Lung (tissue), 12 donors: Measurements from ENCODE around the gene ZRANB3. TPM values are rescaled to one million over a fixed set of nuclear protein-coding genes. Genes with fewer than 3 reads are reported as not detected.

Experiments
- ATAC-seq: fragments of 200-7000 bp; cut with Tn5 transposase; one replicate; pipeline ENCODE4 v1.9.1; 2020; ENCODE audit warnings: moderate number of reproducible peaks; ENCODE audit not compliant: insufficient read depth, low FRiP score
- DNase-seq, 3 donors: peaks; one replicate each; pipeline ENCODE4 v3.0.0-alpha.2; 2013 to 2017
- H3K27ac ChIP-seq, 2 donors: one replicate each; pipeline ENCODE4 v1.5.1; 2013; ENCODE audit warnings: mild to moderate bottlenecking in 2 of 2, moderate library complexity in 2 of 2, control low read depth in 1 of 2, inconsistent platforms in 1 of 2, low read depth in 1 of 2, low read length in 1 of 2
- H3K27me3 ChIP-seq, 3 donors: one replicate each; pipeline ENCODE4 v1.5.1; 2013; ENCODE audit warnings: low read length in 2 of 3; ENCODE audit not compliant: control insufficient read depth in 3 of 3, insufficient read depth in 3 of 3
- H3K36me3 ChIP-seq, 4 donors: one replicate each; pipeline ENCODE4 v1.5.1; 2013; ENCODE audit warnings: low read length in 4 of 4, mild to moderate bottlenecking in 1 of 4, moderate library complexity in 1 of 4; ENCODE audit not compliant: control insufficient read depth in 4 of 4, insufficient read depth in 4 of 4
- H3K4me1 ChIP-seq, 5 donors: one replicate each; pipeline ENCODE4 v1.5.1; 2013; ENCODE audit warnings: low read length in 5 of 5, mild to moderate bottlenecking in 2 of 5, moderate library complexity in 1 of 5; ENCODE audit not compliant: control insufficient read depth in 5 of 5, insufficient read depth in 5 of 5
- H3K4me3 ChIP-seq: one replicate; pipeline ENCODE4 v1.5.1; 2013; ENCODE audit warnings: mild to moderate bottlenecking, control low read depth, moderate library complexity
- H3K9ac ChIP-seq, 2 donors: one replicate each; pipeline ENCODE4 v1.5.1; 2013; ENCODE audit warnings: low read length in 2 of 2, control low read depth in 1 of 2; ENCODE audit not compliant: insufficient read depth in 1 of 2
- H3K9me3 ChIP-seq, 4 donors: one replicate each; pipeline ENCODE4 v1.5.1; 2013; ENCODE audit warnings: low read length in 3 of 4, mild to moderate bottlenecking in 1 of 4, moderate library complexity in 1 of 4; ENCODE audit not compliant: control insufficient read depth in 4 of 4, insufficient read depth in 3 of 4
- CTCF ChIP-seq: IDR thresholded peaks from 2 replicates; pipeline ENCODE4 v1.5.1; 2012; ENCODE audit warnings: mild to moderate bottlenecking; ENCODE audit errors: control extremely low read depth, extremely low read depth
- WGBS, 2 donors: extraction: QIAGEN DNeasy Blood & Tissue Kit; methylation state at CpG; one replicate each; pipeline ENCODE4 v1.1.7; 2013; 5-methylcytosine and 5-hydroxymethylcytosine counted together
- polyA plus RNA-seq, 2 donors: library from polyadenylated mRNA; stranded (reverse); fragments of 200-250 nt; gene quantifications; one replicate each; pipeline ENCODE4 v1.2.1, GENCODE V29; 2013
- total RNA-seq, 2 donors: library from RNA; depleted of rRNA in 1 of 2; stranded (reverse); fragments of >200 nt in 1 of 2; gene quantifications; one replicate each; pipeline ENCODE4 v1.2.1, GENCODE V29; 2014 to 2021
- donor health status: control.
- donor health status: control.
- donor health status: Bipolar disorder and iron deficiency.
- donor health status: healthy.
- donor health status: DM: yes; HTN: yes; CAD: no.

ZRANB3 gene
- total and polyA plus RNA-seq, 4 donors, result 1.3 to 14.9 (median 3.3) TPM

DNA sequence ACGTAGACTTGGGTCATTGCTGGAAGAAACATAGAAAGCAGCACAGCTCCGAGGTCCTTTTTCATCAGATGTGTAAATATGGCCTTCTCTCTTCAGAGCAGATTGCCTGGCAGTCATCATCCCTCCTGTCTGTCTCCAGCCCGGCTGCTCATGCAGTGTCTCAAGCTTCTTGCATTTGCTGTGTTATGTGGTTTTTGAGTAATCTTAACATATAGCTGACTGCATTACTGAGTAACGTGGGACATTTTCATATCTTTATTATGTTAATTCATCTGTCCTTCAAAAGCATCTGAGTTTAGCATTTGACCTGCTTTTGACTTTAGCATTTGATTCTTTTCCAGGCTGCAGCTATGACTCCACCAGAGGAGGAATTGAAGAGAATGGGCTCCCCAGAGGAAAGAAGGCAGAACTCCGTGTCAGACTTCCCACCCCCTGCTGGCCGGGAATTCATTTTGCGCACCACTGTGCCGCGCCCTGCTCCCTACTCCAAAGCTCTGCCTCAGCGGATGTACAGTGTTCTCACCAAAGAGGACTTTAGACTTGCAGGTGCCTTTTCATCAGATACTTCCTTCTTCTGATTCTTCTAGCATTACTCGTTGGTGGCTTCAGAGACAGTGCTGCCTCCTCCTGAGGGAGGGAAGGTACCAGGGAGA lies 362.7 kb downstream of the ZRANB3 start:
- Histone ChIP-seq H3K4me1 (no peaks in the 10 kb centered on the region), H3K27ac (no peak overlapping the region), H3K4me3 (no peak overlapping the region), H3K27me3 (no peaks in the 10 kb centered on the region), H3K36me3 (peaks cover 33 to 45% (median 40%) of the 10 kb centered on the region in 4 donors), H3K9me3 (peaks cover 0 to 2% (median 0%) of the 10 kb centered on the region in 4 donors), H3K9ac (no peak overlapping the region)
- TF ChIP-seq CTCF, result no peak
- DNase-seq, result no peak
- no peak for ATAC-seq
- WGBS, 2 donors, result 93% methylated on average over 11 of the region's 11 CpGs

DNA sequence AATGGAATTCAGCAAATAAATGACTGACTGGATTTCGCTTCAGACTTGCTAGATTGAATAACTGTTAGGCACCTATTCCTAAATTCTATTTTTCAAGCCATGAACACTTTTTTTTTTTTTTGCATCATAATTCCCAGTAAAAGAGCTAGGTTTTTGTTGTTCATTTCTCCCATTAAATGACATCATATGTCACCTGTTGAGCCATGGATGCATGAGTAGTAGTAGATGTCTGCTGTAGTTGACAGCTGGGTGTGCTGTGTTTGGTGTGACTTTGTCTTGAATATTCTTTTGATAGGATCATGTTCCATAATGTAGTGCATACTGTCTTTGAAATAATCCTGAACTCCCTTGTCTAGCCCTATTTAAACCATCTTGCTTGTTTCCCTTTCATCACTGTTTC lies 363.7 kb downstream of the ZRANB3 start:
- 92 to 94% methylated on average over 1 of the region's 1 CpG for WGBS, 2 donors
- H3K27ac ChIP-seq, result no peak overlapping the region
- peaks cover 0 to 2% (median 0%) of the 10 kb centered on the region in 4 donors for H3K9me3 ChIP-seq
- H3K4me3 ChIP-seq, result no peak overlapping the region
- H3K27me3 ChIP-seq, result no peaks in the 10 kb centered on the region
- peaks cover 34 to 54% (median 37%) of the 10 kb centered on the region in 4 donors for H3K36me3 ChIP-seq
- H3K9ac ChIP-seq, result no peak overlapping the region
- TF ChIP-seq CTCF, result no peak
- no peaks in the 10 kb centered on the region for H3K4me1 ChIP-seq
- no peak for DNase-seq
- ATAC-seq, result no peak

DNA sequence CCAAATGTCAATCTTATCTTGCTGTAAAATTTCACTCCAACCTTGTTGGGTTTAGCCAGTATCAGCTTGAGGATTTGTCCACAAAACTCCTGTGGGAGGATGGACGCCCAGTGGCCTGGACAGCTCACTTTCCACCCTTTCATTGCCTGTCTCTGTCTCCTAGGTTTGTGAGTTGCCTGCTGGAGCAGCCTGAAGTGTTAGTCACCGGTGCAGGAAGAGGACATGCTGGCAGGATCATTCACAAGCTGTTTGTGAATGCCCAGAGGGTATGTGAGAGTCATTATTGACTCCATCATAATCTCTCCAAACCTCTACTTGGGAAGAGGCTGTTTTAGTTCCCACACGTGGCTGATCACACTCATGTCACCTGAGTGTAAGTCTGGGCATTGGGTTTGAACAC lies 366.6 kb downstream of the ZRANB3 start:
- WGBS, 2 donors, result 84 to 96% methylated on average over 3 of the region's 3 CpGs
- no peak for TF ChIP-seq CTCF
- Histone ChIP-seq H3K27ac (no peak overlapping the region), H3K36me3 (peaks cover 20 to 38% (median 27%) of the 10 kb centered on the region in 4 donors), H3K27me3 (no peaks in the 10 kb centered on the region), H3K4me1 (no peaks in the 10 kb centered on the region), H3K9me3 (no peaks in the 10 kb centered on the region), H3K4me3 (no peak overlapping the region), H3K9ac (no peak overlapping the region)
- ATAC-seq, result no peak
- no peak for DNase-seq

DNA sequence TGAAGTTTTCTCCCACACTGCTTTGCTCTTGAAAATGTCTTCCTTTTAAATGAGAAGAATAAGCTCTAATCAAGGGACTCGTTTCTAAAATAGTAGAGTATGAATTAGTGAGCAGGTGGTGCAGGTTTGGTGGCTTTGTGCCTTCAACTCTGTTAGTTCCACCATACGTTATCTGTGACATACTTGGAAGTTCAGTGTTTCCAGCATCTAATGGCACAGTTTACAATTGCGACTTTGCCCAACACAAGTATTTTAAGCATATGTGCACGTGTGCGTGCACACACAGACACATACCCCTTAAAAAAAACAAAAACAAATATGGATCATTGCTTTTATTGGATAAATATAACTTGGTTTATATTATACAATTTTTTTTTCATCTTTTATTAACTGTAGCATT lies 367.1 kb downstream of the ZRANB3 start:
- Histone ChIP-seq H3K4me1 (no peaks in the 10 kb centered on the region), H3K36me3 (peaks cover 23 to 35% (median 28%) of the 10 kb centered on the region in 4 donors), H3K27ac (no peak overlapping the region), H3K9ac (no peak overlapping the region), H3K27me3 (no peaks in the 10 kb centered on the region), H3K4me3 (no peak overlapping the region), H3K9me3 (no peaks in the 10 kb centered on the region)
- TF ChIP-seq CTCF, result no peak
- DNase-seq, result no peak
- 95 to 96% methylated on average over 5 of the region's 5 CpGs for WGBS, 2 donors
- no peak for ATAC-seq
